H9 (cell line): ENCODE measurements around the gene ROBO1. TPM values are rescaled to one million over a fixed set of nuclear protein-coding genes. Genes with fewer than 3 reads are reported as not detected.

Experiments used
- DNase-seq: peaks from one replicate; pipeline ENCODE4 v3.0.0-alpha.2; 2017
- H2AFZ ChIP-seq: one replicate; pipeline ENCODE4 v1.6.1; 2013; ENCODE audit warnings: mild to moderate bottlenecking, low read length, control low read depth, moderate library complexity
- H2AK5ac ChIP-seq: 2 replicates; pipeline ENCODE4 v1.6.1; 2013; ENCODE audit warnings: low read length, control low read depth, mixed read lengths; ENCODE audit not compliant: insufficient read length
- H2BK120ac ChIP-seq: one replicate; pipeline ENCODE4 v1.6.1; 2013; ENCODE audit warnings: low read depth, mild to moderate bottlenecking, low read length, control low read depth, inconsistent platforms; ENCODE audit not compliant: poor library complexity, severe bottlenecking
- H2BK12ac ChIP-seq: 2 replicates; pipeline ENCODE4 v1.6.1; 2013; ENCODE audit warnings: low read length, control low read depth, mixed read lengths, low read depth; ENCODE audit not compliant: insufficient read length
- H2BK15ac ChIP-seq: 2 replicates; pipeline ENCODE4 v1.6.1; 2013; ENCODE audit warnings: low read depth, low read length, control low read depth
- H2BK20ac ChIP-seq: one replicate; pipeline ENCODE4 v1.6.1; 2013; ENCODE audit warnings: low read depth, mild to moderate bottlenecking, low read length, control low read depth, inconsistent platforms; ENCODE audit not compliant: poor library complexity, severe bottlenecking
- H2BK5ac ChIP-seq: 2 replicates; pipeline ENCODE4 v1.6.1; 2013; ENCODE audit warnings: low read length, control low read depth, mixed read lengths; ENCODE audit not compliant: insufficient read length
- H3K14ac ChIP-seq: 2 replicates; pipeline ENCODE4 v1.6.1; 2013; ENCODE audit warnings: low read length, control low read depth; ENCODE audit not compliant: insufficient read depth
- H3K18ac ChIP-seq: 2 replicates; pipeline ENCODE4 v1.6.1; 2013; ENCODE audit warnings: low read depth, mild to moderate bottlenecking, mixed read lengths, low read length, control low read depth; ENCODE audit not compliant: insufficient read length
- H3K23ac ChIP-seq: 2 replicates; pipeline ENCODE4 v1.6.1; 2013; ENCODE audit warnings: low read length, control low read depth, mixed read lengths, low read depth; ENCODE audit not compliant: insufficient read length
- H3K23me2 ChIP-seq: 2 replicates; pipeline ENCODE4 v1.6.1; 2013; ENCODE audit warnings: low read depth, mild to moderate bottlenecking, mixed read lengths, low read length, control low read depth; ENCODE audit not compliant: insufficient read length, poor library complexity, severe bottlenecking
- H3K27ac ChIP-seq: 2 replicates; pipeline ENCODE4 v1.5.1; 2013; ENCODE audit warnings: low read length, control low read depth, mixed read lengths, low read depth; ENCODE audit not compliant: insufficient read length
- H3K27me3 ChIP-seq: 2 replicates; pipeline ENCODE4 v1.6.1; 2013; ENCODE audit warnings: low read length, control low read depth, inconsistent platforms; ENCODE audit not compliant: insufficient read depth
- H3K4ac ChIP-seq: 2 replicates; pipeline ENCODE4 v1.6.1; 2013; ENCODE audit warnings: low read depth, mild to moderate bottlenecking, control low read depth, inconsistent platforms, low read length, moderate library complexity
- H3K4me1 ChIP-seq: 2 replicates; pipeline ENCODE4 v1.6.1; 2013; ENCODE audit warnings: low read length, control low read depth, inconsistent platforms; ENCODE audit not compliant: insufficient read depth
- H3K4me2 ChIP-seq: 2 replicates; pipeline ENCODE4 v1.6.1; 2013; ENCODE audit warnings: low read length, control low read depth, mixed read lengths; ENCODE audit not compliant: insufficient read length, insufficient read depth
- H3K56ac ChIP-seq: 2 replicates; pipeline ENCODE4 v1.6.1; 2013; ENCODE audit warnings: low read depth, mild to moderate bottlenecking, mixed read lengths, low read length, control low read depth; ENCODE audit not compliant: insufficient read length
- H3K79me1 ChIP-seq: 2 replicates; pipeline ENCODE4 v1.6.1; 2013; ENCODE audit warnings: low read depth, mild to moderate bottlenecking, moderate library complexity, low read length, control low read depth, inconsistent platforms; ENCODE audit not compliant: insufficient read depth, poor library complexity, severe bottlenecking
- H3K79me2 ChIP-seq: 2 replicates; pipeline ENCODE4 v1.6.1; 2013; ENCODE audit warnings: low read length, control low read depth, inconsistent platforms; ENCODE audit not compliant: insufficient read depth
- H3K9ac ChIP-seq: 2 replicates; pipeline ENCODE4 v1.6.1; 2013; ENCODE audit warnings: low read length, control low read depth, mixed read lengths; ENCODE audit not compliant: insufficient read length; ENCODE audit errors: extremely low read depth
- H3K9me3 ChIP-seq: one replicate; pipeline ENCODE4 v1.6.1; 2013; ENCODE audit warnings: low read depth, low read length, inconsistent platforms; ENCODE audit not compliant: control insufficient read depth
- H3T11ph ChIP-seq: one replicate; pipeline ENCODE4 v1.6.1; 2013; ENCODE audit warnings: mild to moderate bottlenecking, low read length, control low read depth, inconsistent platforms
- H4K20me1 ChIP-seq: one replicate; pipeline ENCODE4 v1.6.1; 2013; ENCODE audit not compliant: control insufficient read depth, insufficient read length, insufficient read depth
- H4K5ac ChIP-seq: 2 replicates; pipeline ENCODE4 v1.6.1; 2013; ENCODE audit warnings: low read depth, mild to moderate bottlenecking, mixed read lengths, low read length, control low read depth; ENCODE audit not compliant: insufficient read length
- H4K8ac ChIP-seq: replicated peaks from 2 replicates; pipeline ENCODE4 v1.6.1; 2013; ENCODE audit warnings: low read length, control low read depth, mixed read lengths, low read depth; ENCODE audit not compliant: insufficient read length
- H4K91ac ChIP-seq: 2 replicates; pipeline ENCODE4 v1.6.1; 2013; ENCODE audit warnings: low read depth, mild to moderate bottlenecking, moderate library complexity, mixed read lengths, low read length, control low read depth; ENCODE audit not compliant: insufficient read length
- H3K27ac Mint-ChIP-seq, 3 experiments: 2 replicates in 2 of 3; 3 replicates in 1 of 3; pipeline ENCODE4 v1.8.0; 2020 to 2021; ENCODE audit warnings: mixed read lengths in 3 of 3, mild to moderate bottlenecking in 1 of 3, moderate library complexity in 1 of 3
- H3K27me3 Mint-ChIP-seq: 2 replicates; pipeline ENCODE4 v1.8.0; 2021; ENCODE audit warnings: low read depth, mild to moderate bottlenecking, moderate library complexity, mixed read lengths
- H3K36me3 Mint-ChIP-seq, 3 experiments: 2 replicates in 2 of 3; 3 replicates in 1 of 3; pipeline ENCODE4 v1.8.0; 2020 to 2021; ENCODE audit warnings: low read depth in 3 of 3, mixed read lengths in 3 of 3; ENCODE audit not compliant: insufficient read depth in 1 of 3
- H3K4me1 Mint-ChIP-seq, 2 experiments: 2 replicates each; pipeline ENCODE4 v1.8.0; 2020; ENCODE audit warnings: mixed read lengths in 2 of 2
- H3K4me3 Mint-ChIP-seq, 2 experiments: 2 replicates in 1 of 2; 3 replicates in 1 of 2; pipeline ENCODE4 v1.8.0; 2020 to 2021; ENCODE audit warnings: mild to moderate bottlenecking in 2 of 2, mixed read lengths in 2 of 2, moderate library complexity in 1 of 2
- H3K9me3 Mint-ChIP-seq, 2 experiments: 2 replicates in 1 of 2; 3 replicates in 1 of 2; pipeline ENCODE4 v1.8.0; 2020; ENCODE audit warnings: mild to moderate bottlenecking in 2 of 2, mixed read lengths in 2 of 2, moderate library complexity in 1 of 2
- WGBS: extraction: QIAGEN DNeasy Blood & Tissue Kit; methylation state at CpG from one replicate; pipeline ENCODE4 v1.1.7; 2013; ENCODE audit warnings: missing lambda C conversion rate, low lambda C conversion rate, mixed read lengths; ENCODE audit not compliant: insufficient read length; ENCODE audit errors: extremely low coverage; 5-methylcytosine and 5-hydroxymethylcytosine counted together
- total RNA-seq: library from RNA; stranded (reverse); gene quantifications from 2 replicates; pipeline ENCODE4 v1.2.1, GENCODE V29; 2021
- TF ChIP-seq, protein P1 (sequence below): fragments of 200-600 bp; sonication (generic); conservative IDR thresholded peaks from 3 replicates; pipeline ENCODE4 v1.8.0; 2021; ENCODE audit warnings: antibody characterized with exemption, mild to moderate bottlenecking

Gene ROBO1
- total RNA-seq, 1 experiment from 2014 or later = 62.7 TPM

DNA sequence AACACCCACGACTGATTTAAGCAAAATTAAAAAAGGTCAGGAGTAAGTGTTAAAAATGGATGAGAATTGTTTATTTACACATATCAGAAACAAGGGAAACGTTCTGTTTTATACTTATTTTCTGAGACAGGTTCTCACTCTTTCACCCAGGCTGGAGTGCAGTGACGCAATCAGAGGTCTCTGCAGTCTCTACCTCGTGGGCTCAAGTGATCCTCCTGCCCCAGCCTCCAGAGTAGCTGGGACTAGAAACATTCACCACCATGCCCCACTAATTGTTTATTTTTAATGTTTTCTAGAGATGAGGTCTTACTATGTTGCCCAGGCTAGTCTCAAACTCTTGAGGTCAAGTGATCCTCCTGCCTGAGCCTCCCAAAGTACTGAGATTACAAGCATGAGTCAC lies 1080.3 kb downstream of the ROBO1 start:
- WGBS = no CpG with 5 or more reads among the region's 4 CpGs
- Mint-ChIP-seq H3K27ac (no peak overlapping the region), H3K9me3 (no peaks in the 10 kb centered on the region; a peak in 1 of 5 replicates), H3K27me3 (no peaks in the 10 kb centered on the region), H3K4me1 (no peaks in the 10 kb centered on the region), H3K4me3 (no peak overlapping the region), H3K36me3 (peaks cover 14 to 20% (median 15%) of the 10 kb centered on the region in 3 experiments; a peak in 6 of 7 replicates)
- Histone ChIP-seq H4K5ac (no peak overlapping the region), H3K27me3 (no peaks in the 10 kb centered on the region), H3K14ac (no peak overlapping the region), H3K79me2 (no peaks in the 10 kb centered on the region), H3K18ac (no peak overlapping the region), H3K23me2 (no peaks in the 10 kb centered on the region), H3K79me1 (no peaks in the 10 kb centered on the region), H3K4me1 (no peaks in the 10 kb centered on the region), H4K8ac (no peak overlapping the region), H2BK5ac (no peak overlapping the region), H3K56ac (no peak overlapping the region), H2BK15ac (no peak overlapping the region), H3K9me3 (no peaks in the 10 kb centered on the region), H3T11ph (no peak overlapping the region), H2BK20ac (no peak overlapping the region), H3K4ac (no peak overlapping the region), H2AK5ac (no peak overlapping the region), H3K27ac (no peak overlapping the region), H3K23ac (no peak overlapping the region), H2BK120ac (no peak overlapping the region), H2BK12ac (no peak overlapping the region), H3K4me2 (no peak overlapping the region), H4K20me1 (no peaks in the 10 kb centered on the region), H2AFZ (no peak overlapping the region), H3K9ac (no peak overlapping the region), H4K91ac (no peak overlapping the region)
- DNase-seq = no peak
- TF ChIP-seq, protein P1, sequence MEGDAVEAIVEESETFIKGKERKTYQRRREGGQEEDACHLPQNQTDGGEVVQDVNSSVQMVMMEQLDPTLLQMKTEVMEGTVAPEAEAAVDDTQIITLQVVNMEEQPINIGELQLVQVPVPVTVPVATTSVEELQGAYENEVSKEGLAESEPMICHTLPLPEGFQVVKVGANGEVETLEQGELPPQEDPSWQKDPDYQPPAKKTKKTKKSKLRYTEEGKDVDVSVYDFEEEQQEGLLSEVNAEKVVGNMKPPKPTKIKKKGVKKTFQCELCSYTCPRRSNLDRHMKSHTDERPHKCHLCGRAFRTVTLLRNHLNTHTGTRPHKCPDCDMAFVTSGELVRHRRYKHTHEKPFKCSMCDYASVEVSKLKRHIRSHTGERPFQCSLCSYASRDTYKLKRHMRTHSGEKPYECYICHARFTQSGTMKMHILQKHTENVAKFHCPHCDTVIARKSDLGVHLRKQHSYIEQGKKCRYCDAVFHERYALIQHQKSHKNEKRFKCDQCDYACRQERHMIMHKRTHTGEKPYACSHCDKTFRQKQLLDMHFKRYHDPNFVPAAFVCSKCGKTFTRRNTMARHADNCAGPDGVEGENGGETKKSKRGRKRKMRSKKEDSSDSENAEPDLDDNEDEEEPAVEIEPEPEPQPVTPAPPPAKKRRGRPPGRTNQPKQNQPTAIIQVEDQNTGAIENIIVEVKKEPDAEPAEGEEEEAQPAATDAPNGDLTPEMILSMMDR = no peak
